Neural cell (in vitro differentiated cells): ENCODE results near the gene LST1. TPM values are rescaled to one million over a fixed set of nuclear protein-coding genes. Genes with fewer than 3 reads are reported as not detected.

Experiments used
- H2AFZ ChIP-seq: fragments of 200-600, 300-800 bp; sonication (generic), shearing (Covaris generic); 2 replicates; pipeline ENCODE4 v1.6.0; 2014; ENCODE audit warnings: low read depth, mild to moderate bottlenecking, antibody characterized with exemption, low read length, moderate library complexity
- H3F3A ChIP-seq: fragments of 200-600 bp; shearing (Covaris generic); 2 replicates; pipeline ENCODE4 v1.6.1; 2016; ENCODE audit warnings: mild to moderate bottlenecking, moderate library complexity, mixed read lengths, antibody characterized with exemption, low read length; ENCODE audit not compliant: insufficient read depth, poor library complexity, severe bottlenecking
- H3K27ac ChIP-seq: fragments of 200-600, 300-800 bp; sonication (generic), shearing (Covaris generic); 2 replicates; pipeline ENCODE4 v1.5.1; 2014; ENCODE audit warnings: mild to moderate bottlenecking, low read length, moderate library complexity
- H3K27me3 ChIP-seq: fragments of 300-800, 200-600 bp; sonication (generic), shearing (Covaris generic); 2 replicates; pipeline ENCODE4 v1.6.0; 2014; ENCODE audit warnings: mild to moderate bottlenecking, low read depth, low read length, moderate library complexity; ENCODE audit not compliant: insufficient read depth
- H3K36me3 ChIP-seq: fragments of 300-800, 200-600 bp; sonication (generic), shearing (Covaris generic); 2 replicates; pipeline ENCODE4 v1.5.1; 2014; ENCODE audit warnings: mild to moderate bottlenecking, antibody characterized with exemption, low read length, moderate library complexity; ENCODE audit not compliant: insufficient read depth
- H3K4me2 ChIP-seq: fragments of 300-800, 200-600 bp; sonication (generic), shearing (Covaris generic); 2 replicates; pipeline ENCODE4 v1.6.0; 2014; ENCODE audit warnings: mild to moderate bottlenecking, low read length
- H3K4me3 ChIP-seq: fragments of 300-800, 200-600 bp; sonication (generic), shearing (Covaris generic); 2 replicates; pipeline ENCODE4 v1.5.1; 2014; ENCODE audit warnings: mild to moderate bottlenecking, low read length, moderate library complexity
- H3K79me2 ChIP-seq: fragments of 200-600 bp; shearing (Covaris generic); replicated peaks from 2 replicates; pipeline ENCODE4 v1.6.0; 2014; ENCODE audit warnings: mild to moderate bottlenecking, low read length, moderate library complexity; ENCODE audit not compliant: insufficient read depth
- H3K9ac ChIP-seq: fragments of 300-800, 200-600 bp; sonication (generic), shearing (Covaris generic); 2 replicates; pipeline ENCODE4 v1.6.1; 2016; ENCODE audit warnings: mild to moderate bottlenecking, low read length, mixed read lengths
- H3K9me2 ChIP-seq: fragments of 200-600 bp; shearing (Covaris generic); 2 replicates; pipeline ENCODE4 v1.6.1; 2016; ENCODE audit warnings: mild to moderate bottlenecking, low read length, mixed read lengths; ENCODE audit not compliant: insufficient read depth
- H3K9me3 ChIP-seq: fragments of 200-600, 300-800 bp; sonication (generic), shearing (Covaris generic); 2 replicates; pipeline ENCODE4 v1.6.1; 2016; ENCODE audit warnings: mild to moderate bottlenecking, mixed run types, low read length, moderate library complexity, mixed read lengths
- H4K20me1 ChIP-seq: fragments of 200-600 bp; shearing (Covaris generic); 2 replicates; pipeline ENCODE4 v1.6.1; 2016; ENCODE audit warnings: mild to moderate bottlenecking, mixed run types; ENCODE audit not compliant: insufficient read depth
- CTCF ChIP-seq: fragments of 450-650 bp; IDR thresholded peaks from 2 replicates; pipeline ENCODE4 v1.5.1; 2014; ENCODE audit warnings: antibody characterized with exemption, mild to moderate bottlenecking, moderate library complexity; ENCODE audit not compliant: poor library complexity, severe bottlenecking
- EP300 ChIP-seq: fragments of 450-650 bp; conservative IDR thresholded peaks from 2 replicates; pipeline ENCODE4 v1.6.1; 2014; ENCODE audit warnings: antibody characterized with exemption, mild to moderate bottlenecking, moderate library complexity; ENCODE audit not compliant: poor library complexity, severe bottlenecking
- EZH2 ChIP-seq: fragments of 200-600, 300-800 bp; shearing (Covaris generic), sonication (generic); IDR thresholded peaks from 2 replicates; pipeline ENCODE4 v1.6.1; 2014; ENCODE audit warnings: antibody characterized with exemption, low read length, borderline replicate concordance, mild to moderate bottlenecking; ENCODE audit not compliant: insufficient read depth, poor library complexity, severe bottlenecking
- MXI1 ChIP-seq: fragments of 450-650 bp; conservative IDR thresholded peaks from 2 replicates; pipeline ENCODE4 v1.6.1; 2014; ENCODE audit warnings: antibody characterized with exemption, mild to moderate bottlenecking; ENCODE audit not compliant: poor library complexity, severe bottlenecking
- POLR2AphosphoS5 ChIP-seq: IDR thresholded peaks from 2 replicates; pipeline ENCODE4 v1.6.1; 2012
- RAD21 ChIP-seq: fragments of 450-650 bp; conservative IDR thresholded peaks from 2 replicates; pipeline ENCODE4 v1.6.1; 2014; ENCODE audit warnings: antibody characterized with exemption, mild to moderate bottlenecking, moderate library complexity
- REST ChIP-seq: IDR thresholded peaks from 2 replicates; pipeline ENCODE4 v1.6.1; 2012; ENCODE audit warnings: borderline replicate concordance
- SMC3 ChIP-seq: fragments of 450-650 bp; conservative IDR thresholded peaks from 2 replicates; pipeline ENCODE4 v1.6.1; 2014; ENCODE audit warnings: antibody characterized with exemption, mild to moderate bottlenecking, moderate library complexity; ENCODE audit not compliant: poor library complexity
- TAF1 ChIP-seq: IDR thresholded peaks from 2 replicates; pipeline ENCODE4 v1.6.1; 2012; ENCODE audit warnings: low read depth
- polyA plus RNA-seq: library from polyadenylated mRNA; depleted of rRNA; stranded (reverse); fragments of >200 nt; gene quantifications from 2 replicates; pipeline ENCODE4 v1.2.3, GENCODE V29; 2014

The LST1 gene
- polyA plus RNA-seq, 1 donor from 2014 or later = not detected

- Histone ChIP-seq H3K9ac (no peak within 1 kb of the TSS), H3K27ac (no peak within 1 kb of the TSS), H2AFZ (no peak within 1 kb of the TSS)
Measured at GRCh38 chr6:31575335-31575901, 10.7 kb upstream of the LST1 start, which contains the start of gene TNF. TNF (plus strand) TSS chr6:31575565; CDS start chr6:31575742, 177 bp downstream.

GRCh38 chr6:31575952-31576685 is 10.0 kb upstream of the LST1 start:
- Histone ChIP-seq H3K9me3 (no peaks in the 10 kb centered on the region), H2AFZ (no peak overlapping the region), H3K4me3 (no peak overlapping the region), H3K27me3 (peaks cover 4% of the 10 kb centered on the region), H3K27ac (no peak overlapping the region), H3K9ac (no peak overlapping the region), H3F3A (no peaks in the 10 kb centered on the region), H3K9me2 (no peaks in the 10 kb centered on the region), H3K79me2 (no peaks in the 10 kb centered on the region), H3K4me2 (no peak overlapping the region), H4K20me1 (no peaks in the 10 kb centered on the region), H3K36me3 (no peaks in the 10 kb centered on the region)
- no peak for TF ChIP-seq RAD21
- no peak for TF ChIP-seq EZH2
- TF ChIP-seq EP300 = no peak
- no peak for TF ChIP-seq TAF1
- no peak for TF ChIP-seq REST
- no peak for TF ChIP-seq MXI1
- TF ChIP-seq SMC3 = no peak
- no peak for TF ChIP-seq POLR2AphosphoS5
- TF ChIP-seq CTCF = no peak

More at GRCh38 chr6:31575335-31575901, 10.7 kb upstream of the LST1 start, which contains the start of gene TNF:
- Histone ChIP-seq H3F3A (no peaks in the 10 kb centered on the region), H3K4me2 (no peak within 1 kb of the TSS), H4K20me1 (no peaks in the 10 kb centered on the region), H3K27me3 (no peaks in the 10 kb centered on the region), H3K9me3 (no peaks in the 10 kb centered on the region), H3K36me3 (no peaks in the 10 kb centered on the region), H3K4me3 (no peak within 1 kb of the TSS), H3K9me2 (no peaks in the 10 kb centered on the region), H3K79me2 (no peaks in the 10 kb centered on the region)
- TF ChIP-seq RAD21 (no peak), MXI1 (no peak), EZH2 (no peak), SMC3 (no peak)
